BLaER1 (cell line): Measurements from ENCODE around the gene UBE2D3.

Experiments used
- H3K27ac ChIP-seq: shearing (Covaris generic); formaldehyde crosslinking; 2 replicates; pipeline ENCODE4 v1.8.1; 2022
- H3K27me3 ChIP-seq: shearing (Covaris generic); formaldehyde crosslinking; 2 replicates; pipeline ENCODE4 v1.8.1; 2022
- H3K36me3 ChIP-seq: shearing (Covaris generic); formaldehyde crosslinking; 2 replicates; pipeline ENCODE4 v1.8.1; 2022
- H3K4me1 ChIP-seq: shearing (Covaris generic); formaldehyde crosslinking; 2 replicates; pipeline ENCODE4 v1.8.1; 2022
- H3K4me2 ChIP-seq: shearing (Covaris generic); formaldehyde crosslinking; 2 replicates; pipeline ENCODE4 v1.8.1; 2022
- H3K4me3 ChIP-seq: shearing (Covaris generic); formaldehyde crosslinking; 2 replicates; pipeline ENCODE4 v1.8.1; 2022
- H3K9ac ChIP-seq: shearing (Covaris generic); formaldehyde crosslinking; 2 replicates; pipeline ENCODE4 v1.8.1; 2022
- H3K9me3 ChIP-seq: shearing (Covaris generic); formaldehyde crosslinking; 2 replicates; pipeline ENCODE4 v1.8.1; 2022
- H4K20me1 ChIP-seq: shearing (Covaris generic); formaldehyde crosslinking; 2 replicates; pipeline ENCODE4 v1.8.1; 2022
- Cebpa-rat ChIP-seq: shearing (Covaris generic); IDR thresholded peaks from 2 replicates; pipeline ENCODE4 v1.8.1; 2022

The UBE2D3 gene

GRCh38 chr4:102794999-102795398 is 32.4 kb downstream of the UBE2D3 start:
- H3K4me3 ChIP-seq, result no peak overlapping the region
- no peaks in the 10 kb centered on the region for H3K27me3 ChIP-seq
- no peak for TF ChIP-seq Cebpa-rat
- peaks cover 55% of the 10 kb centered on the region for H4K20me1 ChIP-seq
- H3K9ac ChIP-seq, result no peak overlapping the region
- H3K27ac ChIP-seq, result no peak overlapping the region
- H3K4me2 ChIP-seq, result no peak overlapping the region
- H3K36me3 ChIP-seq, result peaks cover 87% of the 10 kb centered on the region
- H3K9me3 ChIP-seq, result no peaks in the 10 kb centered on the region
- no peaks in the 10 kb centered on the region for H3K4me1 ChIP-seq

- H3K4me3 ChIP-seq, result no peak overlapping the region
- H3K27me3 ChIP-seq, result no peaks in the 10 kb centered on the region
- peaks cover 30% of the 10 kb centered on the region for H4K20me1 ChIP-seq
- H3K9me3 ChIP-seq, result no peaks in the 10 kb centered on the region
- peaks cover 62% of the 10 kb centered on the region for H3K36me3 ChIP-seq
- no peak overlapping the region for H3K27ac ChIP-seq
- H3K4me2 ChIP-seq, result no peak overlapping the region
- H3K9ac ChIP-seq, result no peak overlapping the region
- H3K4me1 ChIP-seq, result no peaks in the 10 kb centered on the region
- TF ChIP-seq Cebpa-rat, result no peak
These were observed 34.9 kb downstream of the UBE2D3 start for GRCh38 chr4:102792361-102792936.

GRCh38 chr4:102791318-102791835 is 36.0 kb downstream of the UBE2D3 start:
- Histone ChIP-seq H3K4me3 (no peak overlapping the region), H3K27ac (no peak overlapping the region), H3K36me3 (peaks cover 51% of the 10 kb centered on the region), H3K9ac (no peak overlapping the region), H4K20me1 (peaks cover 19% of the 10 kb centered on the region), H3K4me1 (no peaks in the 10 kb centered on the region), H3K27me3 (no peaks in the 10 kb centered on the region), H3K9me3 (no peaks in the 10 kb centered on the region), H3K4me2 (no peak overlapping the region)
- TF ChIP-seq Cebpa-rat, result no peak

- Histone ChIP-seq H3K27ac (no peak overlapping the region), H3K9ac (no peak overlapping the region), H3K4me1 (no peaks in the 10 kb centered on the region), H3K27me3 (no peaks in the 10 kb centered on the region), H3K36me3 (peaks cover 30% of the 10 kb centered on the region), H4K20me1 (no peaks in the 10 kb centered on the region), H3K9me3 (no peaks in the 10 kb centered on the region), H3K4me3 (no peak overlapping the region), H3K4me2 (no peak overlapping the region)
- TF ChIP-seq Cebpa-rat, result no peak
These were observed 38.0 kb downstream of the UBE2D3 start for GRCh38 chr4:102789317-102789717.

- H3K9ac ChIP-seq, result no peak overlapping the region
- H4K20me1 ChIP-seq, result no peaks in the 10 kb centered on the region
- no peaks in the 10 kb centered on the region for H3K9me3 ChIP-seq
- no peak for TF ChIP-seq Cebpa-rat
- peaks cover 18% of the 10 kb centered on the region for H3K36me3 ChIP-seq
- no peak overlapping the region for H3K4me3 ChIP-seq
- H3K4me2 ChIP-seq, result no peak overlapping the region
- no peaks in the 10 kb centered on the region for H3K4me1 ChIP-seq
- H3K27ac ChIP-seq, result no peak overlapping the region
- H3K27me3 ChIP-seq, result no peaks in the 10 kb centered on the region
These were observed 39.4 kb downstream of the UBE2D3 start for GRCh38 chr4:102787944-102788343.

GRCh38 chr4:102787096-102787881 is 40.1 kb downstream of the UBE2D3 start:
- H4K20me1 ChIP-seq, result no peaks in the 10 kb centered on the region
- H3K4me2 ChIP-seq, result no peak overlapping the region
- peaks cover 12% of the 10 kb centered on the region for H3K36me3 ChIP-seq
- no peaks in the 10 kb centered on the region for H3K27me3 ChIP-seq
- H3K4me1 ChIP-seq, result no peaks in the 10 kb centered on the region
- H3K27ac ChIP-seq, result no peak overlapping the region
- no peak overlapping the region for H3K4me3 ChIP-seq
- no peak overlapping the region for H3K9ac ChIP-seq
- H3K9me3 ChIP-seq, result no peaks in the 10 kb centered on the region
- TF ChIP-seq Cebpa-rat, result no peak

- H3K9me3 ChIP-seq, result no peaks in the 10 kb centered on the region
- H3K27me3 ChIP-seq, result no peaks in the 10 kb centered on the region
- TF ChIP-seq Cebpa-rat, result no peak
- H3K4me1 ChIP-seq, result no peaks in the 10 kb centered on the region
- no peaks in the 10 kb centered on the region for H4K20me1 ChIP-seq
- H3K4me3 ChIP-seq, result no peak overlapping the region
- no peak overlapping the region for H3K27ac ChIP-seq
- no peak overlapping the region for H3K4me2 ChIP-seq
- H3K9ac ChIP-seq, result no peak overlapping the region
- peaks cover 2% of the 10 kb centered on the region for H3K36me3 ChIP-seq
These were observed 41.1 kb downstream of the UBE2D3 start for GRCh38 chr4:102786279-102786678.

- H4K20me1 ChIP-seq, result no peaks in the 10 kb centered on the region
- no peaks in the 10 kb centered on the region for H3K9me3 ChIP-seq
- H3K27me3 ChIP-seq, result no peaks in the 10 kb centered on the region
- no peak overlapping the region for H3K4me2 ChIP-seq
- H3K27ac ChIP-seq, result no peak overlapping the region
- H3K4me1 ChIP-seq, result no peaks in the 10 kb centered on the region
- no peak overlapping the region for H3K4me3 ChIP-seq
- no peaks in the 10 kb centered on the region for H3K36me3 ChIP-seq
- TF ChIP-seq Cebpa-rat, result no peak
- no peak overlapping the region for H3K9ac ChIP-seq
These were observed 44.3 kb downstream of the UBE2D3 start for GRCh38 chr4:102783006-102783405.

GRCh38 chr4:102781570-102781969 is 45.8 kb downstream of the UBE2D3 start:
- Histone ChIP-seq H3K9ac (no peak overlapping the region), H3K4me1 (no peaks in the 10 kb centered on the region), H4K20me1 (no peaks in the 10 kb centered on the region), H3K27ac (no peak overlapping the region), H3K36me3 (no peaks in the 10 kb centered on the region), H3K27me3 (no peaks in the 10 kb centered on the region), H3K9me3 (no peaks in the 10 kb centered on the region), H3K4me2 (no peak overlapping the region), H3K4me3 (no peak overlapping the region)
- no peak for TF ChIP-seq Cebpa-rat

GRCh38 chr4:102780476-102781144 is 46.7 kb downstream of the UBE2D3 start:
- Histone ChIP-seq H3K27me3 (no peaks in the 10 kb centered on the region), H3K9ac (no peak overlapping the region), H3K4me3 (no peak overlapping the region), H3K4me1 (no peaks in the 10 kb centered on the region), H3K27ac (no peak overlapping the region), H4K20me1 (no peaks in the 10 kb centered on the region), H3K36me3 (no peaks in the 10 kb centered on the region), H3K4me2 (no peak overlapping the region), H3K9me3 (no peaks in the 10 kb centered on the region)
- TF ChIP-seq Cebpa-rat, result no peak
